ENCODE measurements around the gene SLC4A9.

Gene SLC4A9

DNA sequence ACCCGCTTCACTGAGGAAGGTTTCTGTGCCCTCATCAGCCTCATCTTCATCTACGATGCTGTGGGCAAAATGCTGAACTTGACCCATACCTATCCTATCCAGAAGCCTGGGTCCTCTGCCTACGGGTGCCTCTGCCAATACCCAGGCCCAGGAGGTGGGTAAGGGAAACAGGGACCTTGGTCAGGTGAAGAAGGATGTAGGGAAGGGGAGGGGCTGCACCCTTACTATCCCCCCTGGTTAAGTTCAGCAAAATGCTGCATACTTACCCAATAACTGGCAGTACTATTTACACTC lies 4.4 kb downstream of the SLC4A9 start:
- Histone ChIP-seq H3K4me2 (ENCODE audit: low read length) (no peak overlapping the region), H3K36me3 (ENCODE audit: control insufficient read depth, low read length) (no peaks in the 10 kb centered on the region), H3K9me2 (replicated peaks; ENCODE audit: control insufficient read depth, low read length) (no peaks in the 10 kb centered on the region), H3K27ac (ENCODE audit: low read depth, low read length) (no peak overlapping the region), H3K4me3 (ENCODE audit: low read length) (no peak overlapping the region), H3K27me3 (ENCODE audit: control insufficient read depth, low read length) (no peaks in the 10 kb centered on the region), H4K20me1 (ENCODE audit: control insufficient read depth, insufficient read depth, low read depth, low read length) (no peaks in the 10 kb centered on the region), H3F3A (ENCODE audit: control insufficient read depth, insufficient read depth) (no peaks in the 10 kb centered on the region), H3K79me2 (ENCODE audit: control insufficient read depth, low read length) (no peaks in the 10 kb centered on the region), H3K4me1 (ENCODE audit: control insufficient read depth, low read length) (peaks cover 9% of the 10 kb centered on the region; the same call in 1 of the 2 replicates), H3K9me3 (ENCODE audit: control insufficient read depth, insufficient read depth, low read length) (no peaks in the 10 kb centered on the region)
- TF ChIP-seq CTCF (IDR thresholded peaks at IDR 0.05; ENCODE audit: low read depth, low read length, poor library complexity, severe bottlenecking), result no peak
- TF ChIP-seq EZH2phosphoT487 (IDR thresholded peaks at IDR 0.05; ENCODE audit: borderline replicate concordance, low read length), result no peak

- H3K9me2 ChIP-seq (replicated peaks; ENCODE audit: control insufficient read depth, low read length), result no peaks in the 10 kb centered on the region
- H3K27ac ChIP-seq (ENCODE audit: low read depth, low read length), result no peak overlapping the region
- TF ChIP-seq EZH2phosphoT487 (IDR thresholded peaks at IDR 0.05; ENCODE audit: borderline replicate concordance, low read length) (no peak), CTCF (IDR thresholded peaks at IDR 0.05; ENCODE audit: low read depth, low read length, poor library complexity, severe bottlenecking) (no peak)
- H3K27me3 ChIP-seq (ENCODE audit: control insufficient read depth, low read length), result no peaks in the 10 kb centered on the region
- H3K36me3 ChIP-seq (ENCODE audit: control insufficient read depth, low read length), result no peaks in the 10 kb centered on the region
- H3K79me2 ChIP-seq (ENCODE audit: control insufficient read depth, low read length), result no peaks in the 10 kb centered on the region
- H3K4me3 ChIP-seq (ENCODE audit: low read length), result no peak overlapping the region
- H3K4me2 ChIP-seq (ENCODE audit: low read length), result no peak overlapping the region
- no peaks in the 10 kb centered on the region for H4K20me1 ChIP-seq (ENCODE audit: control insufficient read depth, insufficient read depth, low read depth, low read length)
- H3K9me3 ChIP-seq (ENCODE audit: control insufficient read depth, insufficient read depth, low read length), result no peaks in the 10 kb centered on the region
- no peaks in the 10 kb centered on the region for H3F3A ChIP-seq (ENCODE audit: control insufficient read depth, insufficient read depth)
- peaks cover 9% of the 10 kb centered on the region; the same call in 1 of the 2 replicates for H3K4me1 ChIP-seq (ENCODE audit: control insufficient read depth, low read length)
Measured at GRCh38 chr5:140365282-140365681, 5.3 kb downstream of the SLC4A9 start.

DNA sequence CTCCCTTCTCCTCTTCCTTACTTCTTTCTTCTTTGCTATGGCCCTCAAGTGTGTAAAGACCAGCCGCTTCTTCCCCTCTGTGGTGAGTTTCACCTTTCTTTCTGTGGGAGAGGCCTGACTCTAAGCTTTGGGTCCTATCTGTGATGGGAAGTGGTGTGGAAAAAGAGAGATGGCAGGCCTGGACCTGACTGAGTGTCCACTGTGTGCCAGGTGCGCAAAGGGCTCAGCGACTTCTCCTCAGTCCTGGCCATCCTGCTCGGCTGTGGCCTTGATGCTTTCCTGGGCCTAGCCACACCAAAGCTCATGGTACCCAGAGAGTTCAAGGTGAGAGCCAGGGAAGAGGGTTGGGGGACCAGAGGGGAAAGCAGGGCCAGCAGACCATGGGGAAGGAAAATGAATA lies 5.9 kb downstream of the SLC4A9 start:
- Histone ChIP-seq H3K27me3 (ENCODE audit: control insufficient read depth, low read length) (no peaks in the 10 kb centered on the region), H3K27ac (ENCODE audit: low read depth, low read length) (no peak overlapping the region), H3K9me3 (ENCODE audit: control insufficient read depth, insufficient read depth, low read length) (no peaks in the 10 kb centered on the region), H3K79me2 (ENCODE audit: control insufficient read depth, low read length) (no peaks in the 10 kb centered on the region), H3K4me3 (ENCODE audit: low read length) (no peak overlapping the region), H3K4me2 (ENCODE audit: low read length) (no peak overlapping the region), H3K9me2 (replicated peaks; ENCODE audit: control insufficient read depth, low read length) (no peaks in the 10 kb centered on the region), H3F3A (ENCODE audit: control insufficient read depth, insufficient read depth) (no peaks in the 10 kb centered on the region), H4K20me1 (ENCODE audit: control insufficient read depth, insufficient read depth, low read depth, low read length) (no peaks in the 10 kb centered on the region), H3K36me3 (ENCODE audit: control insufficient read depth, low read length) (no peaks in the 10 kb centered on the region), H3K4me1 (ENCODE audit: control insufficient read depth, low read length) (peaks cover 9% of the 10 kb centered on the region; the same call in 1 of the 2 replicates)
- TF ChIP-seq EZH2phosphoT487 (IDR thresholded peaks at IDR 0.05; ENCODE audit: borderline replicate concordance, low read length) (no peak), CTCF (IDR thresholded peaks at IDR 0.05; ENCODE audit: low read depth, low read length, poor library complexity, severe bottlenecking) (no peak)
